HG02938 (cell line): ENCODE data around the gene HOXD4.

Experiments
- ATAC-seq: cut with Tn5 transposase; IDR thresholded peaks from one replicate; pipeline ENCODE4 v1.9.1; 2021; ENCODE audit warnings: mild to moderate bottlenecking, moderate library complexity; ENCODE audit not compliant: unreplicated experiment

HOXD4 gene

GRCh38 chr2:176156807-176157498, 5.6 kb downstream of the HOXD4 start, which contains the start of gene HOXD3:
Gene HOXD3 (plus strand): TSS chr2:176157307. CDS start chr2:176169115, 11,808 bp downstream.
- no peak for ATAC-seq

GRCh38 chr2:176157499-176158185, 6.3 kb downstream of the HOXD4 start:
- ATAC-seq, result no peak

GRCh38 chr2:176158186-176158591, 6.8 kb downstream of the HOXD4 start:
- ATAC-seq, result no peak

DNA sequence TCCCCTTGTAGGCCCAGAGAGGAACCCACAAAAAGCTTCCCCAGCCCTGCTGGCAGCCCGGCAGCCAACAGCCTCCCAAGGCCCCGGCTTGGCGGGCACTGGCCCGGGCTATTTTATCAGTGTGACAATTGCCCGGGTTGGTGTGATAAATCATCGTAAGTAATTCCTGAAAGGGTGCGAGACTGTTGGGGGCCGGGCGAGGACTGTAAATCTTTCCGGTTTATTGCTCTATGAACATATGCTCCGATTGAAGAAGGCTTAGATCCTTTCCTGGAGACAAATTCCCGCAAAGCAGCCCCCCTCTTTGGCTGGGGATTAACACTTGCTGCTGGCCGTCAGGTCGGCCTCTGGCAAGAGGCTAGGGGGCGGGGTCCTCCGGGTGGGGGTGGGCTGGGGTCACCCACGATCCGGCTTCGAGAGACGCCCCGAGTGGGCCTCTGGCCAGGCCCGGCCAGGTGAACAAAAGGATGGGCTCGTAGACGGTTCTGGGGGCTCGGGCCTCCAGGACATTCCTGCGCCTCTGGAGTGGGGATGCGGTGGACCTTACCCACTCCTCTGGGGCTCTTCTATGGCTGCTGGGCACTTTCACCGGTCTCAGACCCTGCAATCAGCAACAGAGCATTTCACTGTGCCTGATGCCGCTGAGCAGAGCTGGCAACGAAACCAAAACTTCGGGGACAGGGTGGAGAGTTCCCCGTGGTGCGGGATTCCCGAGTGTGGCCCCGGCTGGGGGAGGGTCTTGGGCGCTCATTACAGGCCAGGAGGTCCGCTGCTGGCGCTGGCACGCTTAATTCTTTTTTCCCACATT, 7.7 kb downstream of the HOXD4 start:
- no peak for ATAC-seq

DNA sequence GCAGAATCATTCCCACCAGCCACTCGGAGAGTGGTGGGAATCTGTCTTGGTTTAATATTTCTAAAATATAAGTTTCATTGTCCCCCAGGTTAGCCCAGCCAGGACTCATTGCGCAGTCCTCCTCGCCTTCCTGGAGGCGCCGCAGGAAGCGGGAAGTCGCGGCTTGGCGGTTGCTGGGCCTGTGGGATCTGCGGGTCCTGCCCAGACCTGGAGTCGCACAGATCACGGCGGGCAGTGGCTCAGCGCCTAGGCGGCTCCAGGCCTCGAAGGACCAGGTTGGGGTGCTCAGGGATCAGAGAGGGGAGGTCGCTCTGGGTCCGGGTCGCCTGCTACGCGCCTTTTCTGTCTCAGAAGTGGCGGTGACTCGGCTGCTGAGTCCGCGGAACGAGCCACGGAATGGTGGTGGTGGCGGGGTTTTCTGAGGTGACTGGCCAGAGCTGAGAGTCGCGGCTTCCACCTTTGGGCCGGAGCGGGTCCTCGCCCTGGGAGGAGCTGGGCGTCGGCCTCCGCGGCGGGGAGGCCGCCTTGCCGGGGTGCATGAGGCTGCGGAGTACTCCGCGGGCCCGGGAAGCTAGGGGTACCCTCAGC, 8.4 kb downstream of the HOXD4 start:
- no peak for ATAC-seq

DNA sequence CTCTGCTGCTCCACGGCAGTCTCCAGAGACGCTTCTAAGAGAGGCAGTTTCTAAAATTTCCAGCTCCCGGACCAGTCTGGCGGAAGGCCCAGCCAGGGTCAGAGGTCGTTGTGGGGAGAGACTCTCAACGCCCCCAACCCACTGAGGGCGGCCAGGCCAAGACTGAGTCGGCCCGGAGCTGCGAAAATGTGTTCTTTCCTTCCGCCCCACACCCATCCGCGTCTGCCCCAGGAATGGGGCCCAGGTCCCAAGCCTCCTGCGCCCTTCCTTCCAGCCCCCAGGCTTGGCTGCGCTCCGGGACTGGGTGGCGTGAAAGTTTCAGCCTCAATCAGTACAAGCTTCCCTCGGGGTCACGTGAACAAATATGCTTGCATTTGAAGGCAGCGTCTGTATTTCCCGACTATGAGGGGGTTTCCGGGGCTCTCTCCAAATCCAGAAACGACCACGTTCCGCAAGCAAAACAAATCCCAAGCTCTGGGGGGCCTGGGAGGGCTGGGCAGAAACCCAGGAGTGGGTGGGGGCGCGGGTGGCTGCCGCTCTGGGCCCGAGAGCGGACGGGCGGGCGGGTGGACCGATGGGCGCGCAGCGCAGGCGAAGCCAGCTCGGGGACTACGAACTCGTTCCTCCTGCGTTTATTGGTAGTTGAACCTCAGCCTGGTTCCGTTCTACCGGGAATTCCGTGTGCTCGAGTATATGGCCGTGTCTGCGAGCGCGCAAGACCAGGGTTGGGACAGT, 9.1 kb downstream of the HOXD4 start:
- ATAC-seq, result no peak

- no peak for ATAC-seq
These were observed 9.9 kb downstream of the HOXD4 start for GRCh38 chr2:176160986-176161824.

GRCh38 chr2:176161825-176162626, 10.7 kb downstream of the HOXD4 start:
- no peak for ATAC-seq

DNA sequence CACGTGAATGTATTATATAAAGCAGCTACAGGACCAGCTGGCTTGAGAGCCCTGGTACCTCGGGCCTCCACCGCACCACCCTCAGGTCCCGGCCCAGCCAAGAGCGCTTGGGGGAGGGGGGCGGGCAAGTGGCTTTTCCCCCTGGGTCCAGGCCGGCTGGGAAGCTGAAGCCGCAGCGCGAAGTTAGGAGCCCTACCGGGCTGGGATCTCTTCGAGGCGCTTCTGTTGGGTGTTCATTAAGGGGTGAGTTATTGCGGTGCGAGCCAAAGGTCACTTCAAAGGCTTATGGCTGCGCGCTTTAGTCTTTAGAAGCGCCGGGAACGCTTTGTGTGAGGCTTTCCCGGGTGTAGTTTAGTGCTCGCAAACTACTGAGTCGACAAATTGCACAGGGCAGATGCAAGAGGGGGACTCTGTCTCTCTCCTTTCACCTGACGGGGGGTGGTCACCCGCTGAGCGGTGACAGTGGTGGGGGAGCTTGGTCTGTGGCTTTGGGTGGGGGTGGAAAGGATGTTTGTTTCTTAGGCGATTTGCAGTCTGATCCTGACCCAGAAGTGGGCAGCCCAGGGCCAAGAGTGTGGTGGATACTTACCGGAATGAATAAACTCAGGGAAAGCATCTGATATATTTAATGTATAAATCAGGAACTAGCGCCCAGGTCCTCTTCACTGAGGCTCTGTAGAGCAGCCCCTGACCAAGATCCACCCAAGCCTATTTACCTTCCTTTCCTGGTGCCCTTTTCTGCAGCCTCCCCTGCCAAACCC, 11.7 kb downstream of the HOXD4 start:
- ATAC-seq, result no peak

GRCh38 chr2:176163672-176164056, 12.3 kb downstream of the HOXD4 start:
- no peak for ATAC-seq

- no peak for ATAC-seq
These were observed 12.9 kb downstream of the HOXD4 start for GRCh38 chr2:176164201-176164600.

GRCh38 chr2:176164611-176165369, 13.4 kb downstream of the HOXD4 start:
- ATAC-seq, result no peak

DNA sequence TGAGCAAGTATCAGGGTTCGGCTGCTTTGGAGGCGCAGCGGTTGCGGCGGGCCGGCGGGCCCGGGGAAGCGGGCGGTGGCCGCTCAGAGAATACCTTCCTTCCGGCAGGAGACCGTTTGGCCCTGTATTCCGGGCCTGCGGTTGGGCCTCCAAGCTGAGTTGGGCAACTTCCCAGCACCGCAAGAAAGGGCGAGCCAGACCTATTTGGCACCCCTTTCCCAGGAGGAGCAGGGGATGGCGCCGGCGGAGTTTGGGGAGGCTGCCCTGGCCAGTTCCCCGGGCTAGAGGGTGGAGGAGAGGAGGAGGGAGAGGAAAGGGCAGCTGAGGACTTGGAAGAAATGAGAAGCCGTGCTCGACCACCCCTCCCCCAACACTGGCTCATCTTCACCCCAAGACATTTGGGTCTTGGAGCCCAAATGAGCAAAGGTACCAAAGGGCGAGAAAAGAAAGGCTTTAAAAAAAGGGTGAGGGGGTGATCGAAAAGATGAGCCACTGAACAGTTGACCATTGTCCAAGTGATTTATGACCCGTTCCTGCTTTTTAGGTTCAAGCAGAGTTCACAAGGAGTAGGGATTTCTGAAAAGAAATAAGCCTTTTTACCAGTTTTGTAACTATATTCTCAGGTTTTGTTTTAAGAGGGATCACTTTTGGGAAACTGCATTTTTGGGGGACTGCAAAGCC, 14.2 kb downstream of the HOXD4 start:
- no peak for ATAC-seq

GRCh38 chr2:176166272-176166671, 14.9 kb downstream of the HOXD4 start:
- ATAC-seq, result no peak

- ATAC-seq, result no peak
These were observed 16.0 kb downstream of the HOXD4 start for GRCh38 chr2:176167398-176167797.

DNA sequence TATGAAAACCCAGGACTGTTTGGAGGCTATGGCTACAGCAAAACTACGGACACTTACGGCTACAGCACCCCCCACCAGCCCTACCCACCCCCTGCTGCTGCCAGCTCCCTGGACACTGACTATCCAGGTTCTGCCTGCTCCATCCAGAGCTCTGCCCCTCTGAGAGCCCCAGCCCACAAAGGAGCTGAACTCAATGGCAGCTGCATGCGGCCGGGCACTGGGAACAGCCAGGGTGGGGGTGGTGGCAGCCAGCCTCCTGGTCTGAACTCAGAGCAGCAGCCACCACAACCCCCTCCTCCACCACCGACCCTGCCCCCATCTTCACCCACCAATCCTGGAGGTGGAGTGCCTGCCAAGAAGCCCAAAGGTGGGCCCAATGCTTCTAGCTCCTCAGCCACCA, 17.8 kb downstream of the HOXD4 start:
- no peak for ATAC-seq

DNA sequence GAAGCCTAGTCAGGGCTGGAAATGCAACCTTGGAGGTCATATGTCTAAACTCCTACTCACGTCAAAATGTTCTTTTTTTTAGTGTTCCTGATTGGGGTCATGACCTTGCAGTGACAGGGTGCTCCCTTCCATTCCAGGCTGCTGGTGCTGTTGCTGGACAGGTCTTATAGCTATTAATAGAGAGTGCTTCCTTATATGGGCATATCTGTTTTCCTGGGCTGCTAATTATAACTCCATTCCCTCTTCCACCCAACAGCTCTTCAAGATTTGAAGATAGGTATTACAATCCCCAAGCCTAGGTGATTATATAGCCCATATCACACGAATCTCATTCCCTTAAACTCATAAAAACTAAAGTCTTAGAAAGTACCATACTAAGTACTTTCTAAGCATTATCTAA, 18.4 kb downstream of the HOXD4 start:
- ATAC-seq, result no peak
